ENCODE measurements around the gene CHST3. TPM values are rescaled to one million over a fixed set of nuclear protein-coding genes. Genes with fewer than 3 reads are reported as not detected.

The CHST3 gene
- total RNA-seq, 1 experiment from 2014 or later: 44.6 TPM

GRCh38 chr10:72029414-72029813 is 65.2 kb downstream of the CHST3 start:
- no peak overlapping the region for H3K27ac ChIP-seq (ENCODE audit: low read length)
- no peaks in the 10 kb centered on the region for H3K27me3 ChIP-seq (ENCODE audit: control insufficient read depth, insufficient read depth, low read length)
- CTCF ChIA-PET: interaction anchor here (0.7 kb wide), 1 partner anchor 23 kb away, joined by 4 read pairs; no protein-coding TSS in a partner anchor
- ATAC-seq (no peak), DNase-seq (ENCODE audit: low read depth, low spot score) (no peak)
- no peak overlapping the region for H3K4me3 ChIP-seq (ENCODE audit: low read depth in 2 of 2, low read length in 2 of 2)
- in situ Hi-C loops (cut with HindIII; ENCODE audit: low pct_unique_long_range_greater_than_20kb, low sequenced_read_pairs): no loop called here
- no peaks in the 10 kb centered on the region for H3K9me3 ChIP-seq (ENCODE audit: control insufficient read depth, insufficient read depth, low read depth, low read length)
- peaks cover 21% of the 10 kb centered on the region for H3K4me1 ChIP-seq (ENCODE audit: control insufficient read depth, insufficient read depth, low read length)
- POLR2A ChIA-PET: no interaction called here
- H3K36me3 ChIP-seq (ENCODE audit: control insufficient read depth, insufficient read depth, low read length): no peaks in the 10 kb centered on the region
- TF ChIP-seq TCF7L2 (IDR thresholded peaks at IDR 0.05; ENCODE audit: low read depth, low read length) (no peak), REST (IDR thresholded peaks at IDR 0.05; ENCODE audit: insufficient read depth in 1 of 2, low read depth in 2 of 2, low read length in 1 of 2) (no peak), SIN3A (IDR thresholded peaks at IDR 0.05; ENCODE audit: borderline replicate concordance, insufficient read depth, low read depth, low read length) (no peak), CTCF (IDR thresholded peaks at IDR 0.05) (no peak), POLR2AphosphoS5 (IDR thresholded peaks at IDR 0.05; ENCODE audit: low read depth, low read length) (no peak)
- no TSS peak for BruUV-seq (replicated peaks)
- intact Hi-C loops (cut with micrococcal nuclease; ENCODE audit: unreplicated experiment): no loop called here

GRCh38 chr10:72030762-72031543 is 66.8 kb downstream of the CHST3 start:
- DNase-seq (ENCODE audit: low read depth, low spot score) (no peak), ATAC-seq (no peak)
- in situ Hi-C loops (cut with HindIII; ENCODE audit: low pct_unique_long_range_greater_than_20kb, low sequenced_read_pairs) (no loop called here), intact Hi-C loops (cut with micrococcal nuclease; ENCODE audit: unreplicated experiment) (no loop called here)
- TF ChIP-seq TCF7L2 (IDR thresholded peaks at IDR 0.05; ENCODE audit: low read depth, low read length) (no peak), SIN3A (IDR thresholded peaks at IDR 0.05; ENCODE audit: borderline replicate concordance, insufficient read depth, low read depth, low read length) (no peak), REST (IDR thresholded peaks at IDR 0.05; ENCODE audit: insufficient read depth in 1 of 2, low read depth in 2 of 2, low read length in 1 of 2) (no peak), POLR2AphosphoS5 (IDR thresholded peaks at IDR 0.05; ENCODE audit: low read depth, low read length) (no peak), CTCF (IDR thresholded peaks at IDR 0.05) (no peak)
- peak overlapping the region; percentile 7; the same call in 1 of the 2 replicates for H3K27ac ChIP-seq (ENCODE audit: low read length)
- BruUV-seq (replicated peaks): no TSS peak
- ChIA-PET CTCF (interaction anchor here (0.7 kb wide), 1 partner anchor 14 kb away, joined by 4 read pairs; no protein-coding TSS in a partner anchor), POLR2A (interaction anchor here (0.7 kb wide), 1 partner anchor 45 kb away, joined by 7 read pairs; no protein-coding TSS in a partner anchor)
- no peaks in the 10 kb centered on the region for H3K36me3 ChIP-seq (ENCODE audit: control insufficient read depth, insufficient read depth, low read length)
- H3K9me3 ChIP-seq (ENCODE audit: control insufficient read depth, insufficient read depth, low read depth, low read length): no peaks in the 10 kb centered on the region
- H3K4me3 ChIP-seq (ENCODE audit: low read depth in 2 of 2, low read length in 2 of 2): no peak overlapping the region
- H3K4me1 ChIP-seq (ENCODE audit: control insufficient read depth, insufficient read depth, low read length): peaks cover 21% of the 10 kb centered on the region
- H3K27me3 ChIP-seq (ENCODE audit: control insufficient read depth, insufficient read depth, low read length): no peaks in the 10 kb centered on the region

Measured in Panc1 (cell line).